Stomach (tissue), 4 donors: ENCODE results near the gene CADPS.

Experiments used
- CTCF ChIP-seq, 7 experiments: fragments of 450-650 bp in 4 of 7; fragments of 200-600 bp in 3 of 7; sonication (generic) in 3 of 7; IDR thresholded peaks; one replicate each; pipeline ENCODE4 v1.5.1; 2016 to 2019; ENCODE audit warnings: antibody characterized with exemption in 7 of 7, control low read depth in 2 of 7, mild to moderate bottlenecking in 1 of 7
- POLR2A ChIP-seq, 4 donors: fragments of 450-650 bp; IDR thresholded peaks; one replicate each; pipeline ENCODE4 v1.6.1; 2016; ENCODE audit warnings: antibody characterized with exemption in 4 of 4, control low read depth in 2 of 4, mild to moderate bottlenecking in 1 of 4, moderate library complexity in 1 of 4

- TF ChIP-seq CTCF (IDR thresholded peaks at IDR 0.05) = no peak
- TF ChIP-seq POLR2A (IDR thresholded peaks at IDR 0.05) = no peak
These were observed 44.7 kb upstream of the CADPS start for GRCh38 chr3:62919784-62920465.
